GM18499 (cell line): Measurements from ENCODE around the gene JMJD1C.

ENCODE experiments used
- ATAC-seq: cut with Tn5 transposase; IDR thresholded peaks from one replicate; pipeline ENCODE4 v1.9.1; 2021; ENCODE audit warnings: moderate number of reproducible peaks; ENCODE audit not compliant: insufficient read depth, unreplicated experiment

The JMJD1C gene

GRCh38 chr10:63265683-63266235 is 200.0 kb downstream of the JMJD1C start:
- no peak for ATAC-seq

- ATAC-seq = no peak
Measured at GRCh38 chr10:63265222-63265617, 200.6 kb downstream of the JMJD1C start.

GRCh38 chr10:63264617-63265221 is 201.1 kb downstream of the JMJD1C start:
- no peak for ATAC-seq

GRCh38 chr10:63262430-63263073 is 203.2 kb downstream of the JMJD1C start:
- no peak for ATAC-seq

GRCh38 chr10:63261496-63261895 is 204.3 kb downstream of the JMJD1C start:
- no peak for ATAC-seq

- no peak for ATAC-seq
Measured at GRCh38 chr10:63260860-63261251, 204.9 kb downstream of the JMJD1C start.

- ATAC-seq = no peak
Measured at GRCh38 chr10:63260103-63260859, 205.5 kb downstream of the JMJD1C start.

GRCh38 chr10:63258920-63259678 is 206.7 kb downstream of the JMJD1C start:
- no peak for ATAC-seq

- ATAC-seq = no peak
Measured at GRCh38 chr10:63257778-63258177, 208.0 kb downstream of the JMJD1C start.

GRCh38 chr10:63256009-63256773 is 209.6 kb downstream of the JMJD1C start:
- no peak for ATAC-seq

- no peak for ATAC-seq
Measured at GRCh38 chr10:63255316-63255715, 210.5 kb downstream of the JMJD1C start.

GRCh38 chr10:63253040-63253439 is 212.7 kb downstream of the JMJD1C start:
- ATAC-seq = no peak

GRCh38 chr10:63252095-63252762 is 213.5 kb downstream of the JMJD1C start:
- ATAC-seq = no peak

GRCh38 chr10:63250032-63250431 is 215.7 kb downstream of the JMJD1C start:
- ATAC-seq = no peak

- ATAC-seq = no peak
Measured at GRCh38 chr10:63247771-63248170, 218.0 kb downstream of the JMJD1C start.

GRCh38 chr10:63246356-63246755 is 219.4 kb downstream of the JMJD1C start:
- ATAC-seq = no peak

GRCh38 chr10:63241841-63242281 is 223.9 kb downstream of the JMJD1C start:
- no peak for ATAC-seq

GRCh38 chr10:63240807-63241206 is 225.0 kb downstream of the JMJD1C start:
- no peak for ATAC-seq

- ATAC-seq = no peak
Measured at GRCh38 chr10:63238501-63238900, 227.3 kb downstream of the JMJD1C start.
